Measurements from ENCODE around the gene TMEM127. TPM values are rescaled to one million over a fixed set of nuclear protein-coding genes. Genes with fewer than 3 reads are reported as not detected.
A peak's percentile ranks its signal among the peaks of the same experiment; 100 is the strongest.

The TMEM127 gene
- total RNA-seq, 2 donors from 2014 or later, result 27.0 to 28.3 TPM

- no peak overlapping the region for H3K27ac ChIP-seq (ENCODE audit: low read depth, low read length)
- 94 to 100% methylated on average over 1 to 4 of the region's 4 CpGs for WGBS, 2 experiments (ENCODE audit: insufficient coverage in 1 of 2, insufficient read length in 1 of 2)
- H3K27me3 Mint-ChIP-seq (ENCODE audit: insufficient read depth), result no peaks in the 10 kb centered on the region
Measured at GRCh38 chr2:96214554-96214953, 51.2 kb downstream of the TMEM127 start.

DNA sequence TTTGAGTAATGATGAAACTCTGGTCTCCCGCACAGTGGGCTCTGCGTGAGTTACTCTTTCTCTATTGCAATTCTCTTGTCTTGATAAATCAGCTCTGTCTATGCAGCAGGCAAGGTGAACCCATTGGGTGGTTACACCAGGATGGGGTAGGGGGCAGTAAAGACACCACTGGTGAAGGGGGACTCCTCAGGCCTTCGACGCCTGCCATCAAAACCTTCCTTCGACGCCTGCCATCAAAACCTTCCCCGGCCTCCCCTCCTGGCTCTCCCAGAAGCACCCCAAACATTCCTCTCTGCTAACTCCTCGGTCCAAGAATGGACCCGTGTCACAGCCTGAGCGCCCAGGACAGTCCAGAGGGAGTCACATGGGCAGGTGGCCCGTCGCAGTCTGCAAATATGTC lies 52.4 kb downstream of the TMEM127 start:
- TF ChIP-seq, protein P1, sequence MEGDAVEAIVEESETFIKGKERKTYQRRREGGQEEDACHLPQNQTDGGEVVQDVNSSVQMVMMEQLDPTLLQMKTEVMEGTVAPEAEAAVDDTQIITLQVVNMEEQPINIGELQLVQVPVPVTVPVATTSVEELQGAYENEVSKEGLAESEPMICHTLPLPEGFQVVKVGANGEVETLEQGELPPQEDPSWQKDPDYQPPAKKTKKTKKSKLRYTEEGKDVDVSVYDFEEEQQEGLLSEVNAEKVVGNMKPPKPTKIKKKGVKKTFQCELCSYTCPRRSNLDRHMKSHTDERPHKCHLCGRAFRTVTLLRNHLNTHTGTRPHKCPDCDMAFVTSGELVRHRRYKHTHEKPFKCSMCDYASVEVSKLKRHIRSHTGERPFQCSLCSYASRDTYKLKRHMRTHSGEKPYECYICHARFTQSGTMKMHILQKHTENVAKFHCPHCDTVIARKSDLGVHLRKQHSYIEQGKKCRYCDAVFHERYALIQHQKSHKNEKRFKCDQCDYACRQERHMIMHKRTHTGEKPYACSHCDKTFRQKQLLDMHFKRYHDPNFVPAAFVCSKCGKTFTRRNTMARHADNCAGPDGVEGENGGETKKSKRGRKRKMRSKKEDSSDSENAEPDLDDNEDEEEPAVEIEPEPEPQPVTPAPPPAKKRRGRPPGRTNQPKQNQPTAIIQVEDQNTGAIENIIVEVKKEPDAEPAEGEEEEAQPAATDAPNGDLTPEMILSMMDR (conservative IDR thresholded peaks at IDR 0.05), result peak; percentile 49
- H3K36me3 ChIP-seq (ENCODE audit: control insufficient read depth, insufficient read depth, low read length), result no peaks in the 10 kb centered on the region
- H3K27me3 ChIP-seq (ENCODE audit: control insufficient read depth, insufficient read depth, low read length, poor library complexity, severe bottlenecking), result no peaks in the 10 kb centered on the region
- H3K9ac ChIP-seq (ENCODE audit: extremely low read depth, low read length, poor library complexity, severe bottlenecking), result no peak overlapping the region
- Mint-ChIP-seq H3K9me3 (no peaks in the 10 kb centered on the region), H3K27me3 (ENCODE audit: insufficient read depth) (no peaks in the 10 kb centered on the region), H3K36me3 (ENCODE audit: low read depth) (no peaks in the 10 kb centered on the region), H3K4me1 (peaks cover 22% of the 10 kb centered on the region), H3K4me3 (no peak overlapping the region), H3K27ac (no peak overlapping the region)
- WGBS, 2 experiments (ENCODE audit: insufficient coverage in 1 of 2, insufficient read length in 1 of 2), result 94 to 96% methylated on average over 8 to 12 of the region's 12 CpGs
- no peak overlapping the region for H3K27ac ChIP-seq (ENCODE audit: low read depth, low read length)
- no peak overlapping the region for H3K4me3 ChIP-seq (ENCODE audit: low read length)
- H3K4me1 ChIP-seq (ENCODE audit: control insufficient read depth, insufficient read depth, low read length), result no peaks in the 10 kb centered on the region
- no peaks in the 10 kb centered on the region for H3K9me3 ChIP-seq (ENCODE audit: control insufficient read depth, low read length)
- DNase-seq, result peak; percentile 55

More at GRCh38 chr2:96214554-96214953, 51.2 kb downstream of the TMEM127 start:
- no peak overlapping the region for H3K9ac ChIP-seq (ENCODE audit: extremely low read depth, low read length, poor library complexity, severe bottlenecking)
- H3K4me1 ChIP-seq (ENCODE audit: control insufficient read depth, insufficient read depth, low read length), result no peaks in the 10 kb centered on the region
- no peak for DNase-seq
- Mint-ChIP-seq H3K9me3 (no peaks in the 10 kb centered on the region), H3K4me3 (no peak overlapping the region), H3K27ac (no peak overlapping the region), H3K36me3 (ENCODE audit: low read depth) (no peaks in the 10 kb centered on the region), H3K4me1 (peaks cover 18% of the 10 kb centered on the region)
- H3K36me3 ChIP-seq (ENCODE audit: control insufficient read depth, insufficient read depth, low read length), result no peaks in the 10 kb centered on the region
- H3K27me3 ChIP-seq (ENCODE audit: control insufficient read depth, insufficient read depth, low read length, poor library complexity, severe bottlenecking), result no peaks in the 10 kb centered on the region
- TF ChIP-seq, protein P1 (conservative IDR thresholded peaks at IDR 0.05), result no peak
- no peak overlapping the region for H3K4me3 ChIP-seq (ENCODE audit: low read length)
- no peaks in the 10 kb centered on the region for H3K9me3 ChIP-seq (ENCODE audit: control insufficient read depth, low read length)

DNA sequence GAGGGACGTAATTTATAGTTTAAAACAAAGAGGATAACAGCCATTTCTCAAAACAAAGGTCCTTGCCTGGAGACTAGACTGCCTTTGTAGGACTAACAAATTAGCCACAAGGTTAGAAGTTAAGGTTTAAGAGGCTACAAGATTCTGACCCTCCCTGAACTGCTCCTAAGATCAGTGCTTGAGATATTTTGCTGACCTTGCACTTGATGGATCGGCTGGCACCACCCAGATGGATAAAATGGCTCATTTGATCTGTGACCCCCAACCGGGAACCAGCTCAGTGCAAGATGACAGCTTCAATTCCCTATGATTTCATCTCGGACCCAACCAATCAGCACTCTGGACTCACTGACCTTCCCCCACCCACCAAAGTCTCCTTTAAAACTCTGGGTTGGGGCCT lies 53.5 kb downstream of the TMEM127 start:
- 90 to 93% methylated on average over 2 to 4 of the region's 4 CpGs for WGBS, 2 experiments (ENCODE audit: insufficient coverage in 1 of 2, insufficient read length in 1 of 2)
- TF ChIP-seq, protein P1 (conservative IDR thresholded peaks at IDR 0.05), result no peak
- H3K9me3 ChIP-seq (ENCODE audit: control insufficient read depth, low read length), result no peaks in the 10 kb centered on the region
- peaks cover 24% of the 10 kb centered on the region for H3K4me1 Mint-ChIP-seq
- H3K36me3 Mint-ChIP-seq (ENCODE audit: low read depth), result peaks cover 1% of the 10 kb centered on the region
- H3K9ac ChIP-seq (ENCODE audit: extremely low read depth, low read length, poor library complexity, severe bottlenecking), result no peak overlapping the region
- no peak overlapping the region for H3K27ac ChIP-seq (ENCODE audit: low read depth, low read length)
- DNase-seq, result no peak
- no peaks in the 10 kb centered on the region for H3K9me3 Mint-ChIP-seq
- no peaks in the 10 kb centered on the region for H3K36me3 ChIP-seq (ENCODE audit: control insufficient read depth, insufficient read depth, low read length)
- H3K27ac Mint-ChIP-seq, result no peak overlapping the region
- no peak overlapping the region for H3K4me3 Mint-ChIP-seq
- H3K4me1 ChIP-seq (ENCODE audit: control insufficient read depth, insufficient read depth, low read length), result no peaks in the 10 kb centered on the region
- no peak overlapping the region for H3K4me3 ChIP-seq (ENCODE audit: low read length)
- no peaks in the 10 kb centered on the region for H3K27me3 ChIP-seq (ENCODE audit: control insufficient read depth, insufficient read depth, low read length, poor library complexity, severe bottlenecking)
- no peaks in the 10 kb centered on the region for H3K27me3 Mint-ChIP-seq (ENCODE audit: insufficient read depth)

Data from endodermal cell (in vitro differentiated cells).